A549 (cell line): ENCODE data around the gene GPRASP3.

Source experiments
- BHLHE40 ChIP-seq: IDR thresholded peaks from 2 replicates; pipeline ENCODE4 v1.6.1; 2012; ENCODE audit warnings: low read depth, low read length, inconsistent platforms
- CBX2 ChIP-seq: fragments of 200-600 bp; sonication (generic); IDR thresholded peaks from 2 replicates; pipeline ENCODE4 v1.6.1; 2016; ENCODE audit warnings: low read depth, mild to moderate bottlenecking, borderline replicate concordance
- CTCF ChIP-seq: fragments of >200 bp; sonication (Bioruptor Twin); formaldehyde crosslinking; IDR thresholded peaks from 3 replicates; pipeline ENCODE4 v1.5.1; 2016
- MAX ChIP-seq: IDR thresholded peaks from 2 replicates; pipeline ENCODE4 v1.6.1; 2012
- MYC ChIP-seq: IDR thresholded peaks from 2 replicates; pipeline ENCODE4 v1.6.1; 2012; ENCODE audit warnings: mild to moderate bottlenecking, inconsistent platforms, low read length, improper control_type of control experiment, borderline replicate concordance
- POLR2A ChIP-seq: IDR thresholded peaks from 2 replicates; pipeline ENCODE4 v1.6.1; 2012; ENCODE audit warnings: mild to moderate bottlenecking, low read length
- RARB ChIP-seq: fragments of 250-450 bp; sonication (Bioruptor Pico); IDR thresholded peaks from 2 replicates; pipeline ENCODE4 v1.8.0; 2021; ENCODE audit warnings: mild to moderate bottlenecking, moderate library complexity
- RNF2 ChIP-seq: fragments of 200-600 bp; sonication (generic); IDR thresholded peaks from 2 replicates; pipeline ENCODE4 v1.6.1; 2016; ENCODE audit warnings: low read depth, mild to moderate bottlenecking, antibody characterized with exemption, moderate library complexity, borderline replicate concordance
- USF2 ChIP-seq: fragments of 450-650 bp; IDR thresholded peaks from 2 replicates; pipeline ENCODE4 v1.6.1; 2014; ENCODE audit warnings: antibody characterized with exemption
- TF ChIP-seq, protein P1 (sequence below): IDR thresholded peaks from 2 replicates; pipeline ENCODE4 v1.6.1; 2012

- TF ChIP-seq BHLHE40 (no peak), CTCF (no peak), CBX2 (no peak), RARB (CRISPR knock-in tag) (no peak), POLR2A (no peak), MAX (no peak), RNF2 (no peak), USF2 (no peak), MYC (no peak)
- TF ChIP-seq, protein P1, sequence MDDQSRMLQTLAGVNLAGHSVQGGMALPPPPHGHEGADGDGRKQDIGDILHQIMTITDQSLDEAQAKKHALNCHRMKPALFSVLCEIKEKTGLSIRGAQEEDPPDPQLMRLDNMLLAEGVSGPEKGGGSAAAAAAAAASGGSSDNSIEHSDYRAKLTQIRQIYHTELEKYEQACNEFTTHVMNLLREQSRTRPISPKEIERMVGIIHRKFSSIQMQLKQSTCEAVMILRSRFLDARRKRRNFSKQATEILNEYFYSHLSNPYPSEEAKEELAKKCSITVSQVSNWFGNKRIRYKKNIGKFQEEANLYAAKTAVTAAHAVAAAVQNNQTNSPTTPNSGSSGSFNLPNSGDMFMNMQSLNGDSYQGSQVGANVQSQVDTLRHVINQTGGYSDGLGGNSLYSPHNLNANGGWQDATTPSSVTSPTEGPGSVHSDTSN = no peak
Measured at GRCh38 chrX:102697494-102697893, 23.0 kb upstream of the GPRASP3 start.
